OCI-LY1 (cell line): Measurements from ENCODE around the gene CTNNA2.

Source experiments
- H2AFZ ChIP-seq: fragments of 200-600 bp; sonication (generic), shearing (Covaris generic); 2 replicates; pipeline ENCODE4 v1.6.0; 2014; ENCODE audit warnings: antibody characterized with exemption, mild to moderate bottlenecking, low read length
- H3F3A ChIP-seq: fragments of 200-600 bp; sonication (generic), shearing (Covaris generic); 2 replicates; pipeline ENCODE4 v1.6.0; 2014; ENCODE audit warnings: mild to moderate bottlenecking, antibody characterized with exemption, low read length, moderate library complexity; ENCODE audit not compliant: insufficient read depth
- H3K27ac ChIP-seq: fragments of 200-600 bp; sonication (generic); 2 replicates; pipeline ENCODE4 v1.5.1; 2014; ENCODE audit warnings: low read length, mixed run types, mild to moderate bottlenecking, low read depth; ENCODE audit not compliant: poor library complexity, severe bottlenecking
- H3K27me3 ChIP-seq: fragments of 200-600 bp; sonication (generic); 2 replicates; pipeline ENCODE4 v1.6.0; 2014; ENCODE audit warnings: antibody characterized with exemption, mild to moderate bottlenecking, low read length, moderate library complexity; ENCODE audit not compliant: insufficient read depth
- H3K36me3 ChIP-seq: fragments of 200-600 bp; sonication (generic); 2 replicates; pipeline ENCODE4 v1.6.1; 2014; ENCODE audit warnings: mild to moderate bottlenecking, antibody characterized with exemption, low read length, moderate library complexity, mixed read lengths; ENCODE audit not compliant: insufficient read depth
- H3K4me1 ChIP-seq: fragments of 200-600 bp; sonication (generic); 2 replicates; pipeline ENCODE4 v1.5.1; 2014; ENCODE audit warnings: mild to moderate bottlenecking, low read length, moderate library complexity; ENCODE audit not compliant: insufficient read depth, severe bottlenecking
- H3K4me2 ChIP-seq: fragments of 200-600 bp; sonication (generic), shearing (Covaris generic); 2 replicates; pipeline ENCODE4 v1.6.1; 2014; ENCODE audit warnings: low read length
- H3K4me3 ChIP-seq: fragments of 200-600 bp; sonication (generic); 2 replicates; pipeline ENCODE4 v1.5.1; 2014; ENCODE audit warnings: low read length, low read depth, mild to moderate bottlenecking, mixed read lengths; ENCODE audit not compliant: poor library complexity, severe bottlenecking
- H3K79me2 ChIP-seq: fragments of 200-600 bp; shearing (Covaris generic); 2 replicates; pipeline ENCODE4 v1.6.1; 2016; ENCODE audit warnings: mixed run types, low read length, mixed read lengths; ENCODE audit not compliant: insufficient read depth
- H3K9ac ChIP-seq: fragments of 200-600 bp; sonication (generic), shearing (Covaris generic); 2 replicates; pipeline ENCODE4 v1.6.1; 2014; ENCODE audit warnings: mild to moderate bottlenecking, low read length, mixed read lengths
- H3K9me2 ChIP-seq: fragments of 200-600 bp; sonication (generic), shearing (Covaris generic); 2 replicates; pipeline ENCODE4 v1.6.1; 2014; ENCODE audit warnings: low read depth, mild to moderate bottlenecking, low read length, mixed read lengths
- H3K9me3 ChIP-seq: fragments of 200-600 bp; shearing (Covaris generic); 2 replicates; pipeline ENCODE4 v1.6.1; 2014; ENCODE audit warnings: low read length, mixed read lengths
- H4K20me1 ChIP-seq: fragments of 200-600 bp; sonication (generic), shearing (Covaris generic); 2 replicates; pipeline ENCODE4 v1.6.0; 2016; ENCODE audit warnings: mild to moderate bottlenecking, low read length; ENCODE audit not compliant: insufficient read depth
- CTCF ChIP-seq: fragments of 200-600 bp; sonication (generic), shearing (Covaris generic); IDR thresholded peaks from 2 replicates; pipeline ENCODE4 v1.5.1; 2017; ENCODE audit warnings: mild to moderate bottlenecking, antibody characterized with exemption, low read length, moderate library complexity, mixed read lengths
- EZH2 ChIP-seq: fragments of 200-600 bp; sonication (generic), shearing (Covaris generic); IDR thresholded peaks from 2 replicates; pipeline ENCODE4 v1.8.0; 2017; ENCODE audit warnings: borderline replicate concordance, mixed run types, mild to moderate bottlenecking, antibody characterized with exemption, low read length, moderate library complexity, mixed read lengths

CTNNA2 gene

GRCh38 chr2:79782576-79783452 is 270.0 kb downstream of the CTNNA2 start:
- no peak overlapping the region for H3K27ac ChIP-seq
- TF ChIP-seq EZH2 (no peak), CTCF (no peak)

GRCh38 chr2:79788952-79789651 is 276.3 kb downstream of the CTNNA2 start:
- H3K9me2 ChIP-seq = no peaks in the 10 kb centered on the region
- no peak overlapping the region for H3K4me2 ChIP-seq
- no peak overlapping the region for H3K4me3 ChIP-seq
- H3K27ac ChIP-seq = no peak overlapping the region
- TF ChIP-seq CTCF = no peak
- TF ChIP-seq EZH2 = no peak
- H3K4me1 ChIP-seq = no peaks in the 10 kb centered on the region
- no peaks in the 10 kb centered on the region for H3K27me3 ChIP-seq
- no peak overlapping the region for H3K9ac ChIP-seq
- no peaks in the 10 kb centered on the region for H3K9me3 ChIP-seq
- no peaks in the 10 kb centered on the region for H3K79me2 ChIP-seq
- no peaks in the 10 kb centered on the region for H3F3A ChIP-seq
- H4K20me1 ChIP-seq = no peaks in the 10 kb centered on the region
- H2AFZ ChIP-seq = no peak overlapping the region
- H3K36me3 ChIP-seq = no peaks in the 10 kb centered on the region

More at GRCh38 chr2:79782576-79783452, 270.0 kb downstream of the CTNNA2 start:
- H3K36me3 ChIP-seq = no peaks in the 10 kb centered on the region
- H4K20me1 ChIP-seq = no peaks in the 10 kb centered on the region
- H3K9ac ChIP-seq = no peak overlapping the region
- H2AFZ ChIP-seq = no peak overlapping the region
- H3K27me3 ChIP-seq = no peaks in the 10 kb centered on the region
- no peak overlapping the region for H3K4me3 ChIP-seq
- no peaks in the 10 kb centered on the region for H3K9me2 ChIP-seq
- H3F3A ChIP-seq = no peaks in the 10 kb centered on the region
- H3K79me2 ChIP-seq = no peaks in the 10 kb centered on the region
- no peak overlapping the region for H3K4me2 ChIP-seq
- no peaks in the 10 kb centered on the region for H3K4me1 ChIP-seq
- no peaks in the 10 kb centered on the region for H3K9me3 ChIP-seq

GRCh38 chr2:79789811-79790210 is 277.0 kb downstream of the CTNNA2 start:
- H2AFZ ChIP-seq = no peak overlapping the region
- H3K9ac ChIP-seq = no peak overlapping the region
- H3K36me3 ChIP-seq = no peaks in the 10 kb centered on the region
- H3K27ac ChIP-seq = no peak overlapping the region
- no peaks in the 10 kb centered on the region for H3F3A ChIP-seq
- no peaks in the 10 kb centered on the region for H3K79me2 ChIP-seq
- no peaks in the 10 kb centered on the region for H4K20me1 ChIP-seq
- TF ChIP-seq CTCF = no peak
- H3K4me1 ChIP-seq = no peaks in the 10 kb centered on the region
- no peaks in the 10 kb centered on the region for H3K9me2 ChIP-seq
- H3K4me3 ChIP-seq = no peak overlapping the region
- no peaks in the 10 kb centered on the region for H3K9me3 ChIP-seq
- H3K4me2 ChIP-seq = no peak overlapping the region
- no peaks in the 10 kb centered on the region for H3K27me3 ChIP-seq
